Measurements from ENCODE around the gene SMYD3. TPM values are rescaled to one million over a fixed set of nuclear protein-coding genes. Genes with fewer than 3 reads are reported as not detected.

Gene SMYD3
- total RNA-seq, 1 experiment from 2014 or later = 17.4 TPM

DNA sequence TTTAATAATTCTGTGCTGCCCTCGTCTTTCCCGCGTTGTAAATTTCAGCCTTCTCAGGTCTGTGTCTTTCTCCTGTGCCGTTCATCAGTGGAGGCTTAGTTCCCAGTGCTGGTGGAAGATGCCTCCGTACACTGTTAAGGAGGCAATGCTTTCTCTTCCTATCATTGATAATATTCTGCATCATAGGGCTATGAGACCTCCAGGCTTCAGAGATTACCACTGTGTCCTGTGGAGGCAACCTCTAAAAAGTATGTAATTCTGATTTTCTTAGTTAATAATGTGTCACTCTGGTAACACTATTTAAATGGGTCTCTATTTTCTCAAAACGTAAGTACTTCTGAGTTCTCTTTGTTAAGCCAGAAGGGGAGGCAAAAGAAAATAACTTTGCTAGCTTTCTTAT lies 538.3 kb downstream of the SMYD3 start:
- Histone ChIP-seq H3K27ac (ENCODE audit: low read length) (no peak overlapping the region), H3K4me1 (ENCODE audit: control insufficient read depth, insufficient read depth, low read length) (no peaks in the 10 kb centered on the region), H3K27me3 (ENCODE audit: control insufficient read depth, insufficient read depth, low read length) (no peaks in the 10 kb centered on the region), H3K4me3 (ENCODE audit: low read depth in 2 of 2, low read length in 2 of 2) (no peak overlapping the region), H3K9me3 (ENCODE audit: control insufficient read depth, insufficient read depth, low read depth, low read length) (no peaks in the 10 kb centered on the region), H3K36me3 (ENCODE audit: control insufficient read depth, insufficient read depth, low read length) (no peaks in the 10 kb centered on the region)
- CTCF ChIA-PET = no interaction called here
- POLR2A ChIA-PET = no interaction called here
- ATAC-seq (no peak), DNase-seq (ENCODE audit: low read depth, low spot score) (no peak)
- BruUV-seq (replicated peaks) = no TSS peak
- intact Hi-C loops (cut with micrococcal nuclease; ENCODE audit: unreplicated experiment) (no loop called here), in situ Hi-C loops (cut with HindIII; ENCODE audit: low pct_unique_long_range_greater_than_20kb, low sequenced_read_pairs) (no loop called here)
- TF ChIP-seq TCF7L2 (IDR thresholded peaks at IDR 0.05; ENCODE audit: low read depth, low read length) = no peak
- TF ChIP-seq, protein P1, sequence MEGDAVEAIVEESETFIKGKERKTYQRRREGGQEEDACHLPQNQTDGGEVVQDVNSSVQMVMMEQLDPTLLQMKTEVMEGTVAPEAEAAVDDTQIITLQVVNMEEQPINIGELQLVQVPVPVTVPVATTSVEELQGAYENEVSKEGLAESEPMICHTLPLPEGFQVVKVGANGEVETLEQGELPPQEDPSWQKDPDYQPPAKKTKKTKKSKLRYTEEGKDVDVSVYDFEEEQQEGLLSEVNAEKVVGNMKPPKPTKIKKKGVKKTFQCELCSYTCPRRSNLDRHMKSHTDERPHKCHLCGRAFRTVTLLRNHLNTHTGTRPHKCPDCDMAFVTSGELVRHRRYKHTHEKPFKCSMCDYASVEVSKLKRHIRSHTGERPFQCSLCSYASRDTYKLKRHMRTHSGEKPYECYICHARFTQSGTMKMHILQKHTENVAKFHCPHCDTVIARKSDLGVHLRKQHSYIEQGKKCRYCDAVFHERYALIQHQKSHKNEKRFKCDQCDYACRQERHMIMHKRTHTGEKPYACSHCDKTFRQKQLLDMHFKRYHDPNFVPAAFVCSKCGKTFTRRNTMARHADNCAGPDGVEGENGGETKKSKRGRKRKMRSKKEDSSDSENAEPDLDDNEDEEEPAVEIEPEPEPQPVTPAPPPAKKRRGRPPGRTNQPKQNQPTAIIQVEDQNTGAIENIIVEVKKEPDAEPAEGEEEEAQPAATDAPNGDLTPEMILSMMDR (IDR thresholded peaks at IDR 0.05) = no peak
- TF ChIP-seq SIN3A (IDR thresholded peaks at IDR 0.05; ENCODE audit: borderline replicate concordance, insufficient read depth, low read depth, low read length) = no peak
- TF ChIP-seq POLR2AphosphoS5 (IDR thresholded peaks at IDR 0.05; ENCODE audit: low read depth, low read length) = no peak
- TF ChIP-seq, protein P2, sequence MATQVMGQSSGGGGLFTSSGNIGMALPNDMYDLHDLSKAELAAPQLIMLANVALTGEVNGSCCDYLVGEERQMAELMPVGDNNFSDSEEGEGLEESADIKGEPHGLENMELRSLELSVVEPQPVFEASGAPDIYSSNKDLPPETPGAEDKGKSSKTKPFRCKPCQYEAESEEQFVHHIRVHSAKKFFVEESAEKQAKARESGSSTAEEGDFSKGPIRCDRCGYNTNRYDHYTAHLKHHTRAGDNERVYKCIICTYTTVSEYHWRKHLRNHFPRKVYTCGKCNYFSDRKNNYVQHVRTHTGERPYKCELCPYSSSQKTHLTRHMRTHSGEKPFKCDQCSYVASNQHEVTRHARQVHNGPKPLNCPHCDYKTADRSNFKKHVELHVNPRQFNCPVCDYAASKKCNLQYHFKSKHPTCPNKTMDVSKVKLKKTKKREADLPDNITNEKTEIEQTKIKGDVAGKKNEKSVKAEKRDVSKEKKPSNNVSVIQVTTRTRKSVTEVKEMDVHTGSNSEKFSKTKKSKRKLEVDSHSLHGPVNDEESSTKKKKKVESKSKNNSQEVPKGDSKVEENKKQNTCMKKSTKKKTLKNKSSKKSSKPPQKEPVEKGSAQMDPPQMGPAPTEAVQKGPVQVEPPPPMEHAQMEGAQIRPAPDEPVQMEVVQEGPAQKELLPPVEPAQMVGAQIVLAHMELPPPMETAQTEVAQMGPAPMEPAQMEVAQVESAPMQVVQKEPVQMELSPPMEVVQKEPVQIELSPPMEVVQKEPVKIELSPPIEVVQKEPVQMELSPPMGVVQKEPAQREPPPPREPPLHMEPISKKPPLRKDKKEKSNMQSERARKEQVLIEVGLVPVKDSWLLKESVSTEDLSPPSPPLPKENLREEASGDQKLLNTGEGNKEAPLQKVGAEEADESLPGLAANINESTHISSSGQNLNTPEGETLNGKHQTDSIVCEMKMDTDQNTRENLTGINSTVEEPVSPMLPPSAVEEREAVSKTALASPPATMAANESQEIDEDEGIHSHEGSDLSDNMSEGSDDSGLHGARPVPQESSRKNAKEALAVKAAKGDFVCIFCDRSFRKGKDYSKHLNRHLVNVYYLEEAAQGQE (IDR thresholded peaks at IDR 0.05; ENCODE audit: insufficient read depth in 1 of 2, low read depth in 2 of 2, low read length in 1 of 2) = no peak

DNA sequence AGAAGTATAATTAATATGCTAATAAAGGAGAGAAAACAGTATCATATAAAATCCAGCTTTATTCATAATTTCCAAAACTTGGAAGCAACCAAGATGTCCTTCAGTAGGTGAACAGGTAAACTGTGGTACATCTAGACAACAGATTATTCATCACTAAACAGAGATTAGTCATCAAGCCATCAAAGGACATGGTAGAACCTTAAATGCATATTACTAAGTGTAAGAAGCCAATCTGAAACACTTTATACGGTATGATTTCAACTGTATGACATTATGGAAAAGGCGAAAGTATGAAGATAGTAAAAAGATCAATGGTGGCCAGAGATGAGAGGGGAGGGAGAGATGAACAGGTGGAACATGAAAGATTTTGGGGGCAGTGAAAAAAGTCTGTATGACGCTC lies 541.7 kb downstream of the SMYD3 start:
- POLR2A ChIA-PET = no interaction called here
- BruUV-seq (replicated peaks) = no TSS peak
- no peak for ATAC-seq
- Histone ChIP-seq H3K36me3 (ENCODE audit: control insufficient read depth, insufficient read depth, low read length) (no peaks in the 10 kb centered on the region), H3K4me1 (ENCODE audit: control insufficient read depth, insufficient read depth, low read length) (no peaks in the 10 kb centered on the region), H3K27me3 (ENCODE audit: control insufficient read depth, insufficient read depth, low read length) (no peaks in the 10 kb centered on the region), H3K9me3 (ENCODE audit: control insufficient read depth, insufficient read depth, low read depth, low read length) (no peaks in the 10 kb centered on the region), H3K4me3 (ENCODE audit: low read depth in 2 of 2, low read length in 2 of 2) (no peak overlapping the region), H3K27ac (ENCODE audit: low read length) (no peak overlapping the region)
- CTCF ChIA-PET = no interaction called here
- no peak for DNase-seq (ENCODE audit: low read depth, low spot score)
- in situ Hi-C loops (cut with HindIII; ENCODE audit: low pct_unique_long_range_greater_than_20kb, low sequenced_read_pairs) = no loop called here
- TF ChIP-seq, protein P1 (IDR thresholded peaks at IDR 0.05) = no peak
- TF ChIP-seq POLR2AphosphoS5 (IDR thresholded peaks at IDR 0.05; ENCODE audit: low read depth, low read length) (no peak), SIN3A (IDR thresholded peaks at IDR 0.05; ENCODE audit: borderline replicate concordance, insufficient read depth, low read depth, low read length) (no peak), TCF7L2 (IDR thresholded peaks at IDR 0.05; ENCODE audit: low read depth, low read length) (no peak)
- TF ChIP-seq, protein P2 (IDR thresholded peaks at IDR 0.05; ENCODE audit: insufficient read depth in 1 of 2, low read depth in 2 of 2, low read length in 1 of 2) = no peak
- intact Hi-C loops (cut with micrococcal nuclease; ENCODE audit: unreplicated experiment) = no loop called here

Measured in Panc1 (cell line).